GM10266 (cell line): ENCODE results near the gene TFR2.
A peak's percentile ranks its signal among the peaks of the same experiment; 100 is the strongest.

Experiments used
- DNase-seq: peaks from one replicate; pipeline ENCODE4 v3.0.0; 2012; ENCODE audit errors: extremely low spot score
- CTCF ChIP-seq: IDR thresholded peaks from 2 replicates; pipeline ENCODE4 v1.5.1; 2012; ENCODE audit warnings: mild to moderate bottlenecking, low read depth; ENCODE audit not compliant: control insufficient read depth, insufficient read depth; ENCODE audit errors: missing control alignments

TFR2 gene

GRCh38 chr7:100641463-100641859 lies at the start of gene TFR2:
TFR2 (minus strand) TSS chr7:100641552; CDS start chr7:100641509, 43 bp downstream.
- DNase-seq, result no peak
- no peak for TF ChIP-seq CTCF

GRCh38 chr7:100689230-100690135 lies 48.1 kb upstream of the TFR2 start:
- peak; percentile 23 for TF ChIP-seq CTCF
- peak; percentile 50 for DNase-seq

- no peak for TF ChIP-seq CTCF
- no peak for DNase-seq
These were observed 47.0 kb upstream of the TFR2 start for GRCh38 chr7:100688326-100688860.

GRCh38 chr7:100687751-100688300 lies 46.5 kb upstream of the TFR2 start:
- no peak for TF ChIP-seq CTCF
- DNase-seq, result no peak

GRCh38 chr7:100687261-100687660 lies 45.9 kb upstream of the TFR2 start:
- no peak for DNase-seq
- no peak for TF ChIP-seq CTCF

GRCh38 chr7:100686822-100687211 lies 45.5 kb upstream of the TFR2 start:
- no peak for TF ChIP-seq CTCF
- no peak for DNase-seq
